ENCODE measurements around the gene UXS1.
"Not testable (repeated sequence)": the region's sequence is repeated elsewhere in the genome, so short reads cannot be mapped to it uniquely, and the experiment has no call there.

GRCh38 chr2:106131192-106131591, 62.9 kb downstream of the UXS1 start:
- not testable (repeated sequence) for TF ChIP-seq ZNF70 (CRISPR knock-in tag; IDR thresholded peaks at IDR 0.05); BACH2 (CRISPR knock-in tag; IDR thresholded peaks at IDR 0.05; ENCODE audit: borderline replicate concordance); ZFP3 (CRISPR knock-in tag; IDR thresholded peaks at IDR 0.05); CSDC2 (CRISPR knock-in tag; IDR thresholded peaks at IDR 0.05); PATZ1 (CRISPR knock-in tag; IDR thresholded peaks at IDR 0.05; ENCODE audit: borderline replicate concordance); CSRNP3 (CRISPR knock-in tag; IDR thresholded peaks at IDR 0.05); POU6F1 (CRISPR knock-in tag; IDR thresholded peaks at IDR 0.05; ENCODE audit: borderline replicate concordance, low read depth); ESRRG (CRISPR knock-in tag; IDR thresholded peaks at IDR 0.05); TOX (CRISPR knock-in tag; IDR thresholded peaks at IDR 0.05; ENCODE audit: borderline replicate concordance); OSR1 (CRISPR knock-in tag; IDR thresholded peaks at IDR 0.05); RARB (CRISPR knock-in tag; IDR thresholded peaks at IDR 0.05); TSHZ2 (CRISPR knock-in tag; IDR thresholded peaks at IDR 0.05); GLIS3 (CRISPR knock-in tag; IDR thresholded peaks at IDR 0.05)

Data from SK-N-SH treated with all-trans-retinoic acid at 6 μM for 48 hours (cell line).